RPMI8226 (cell line): Measurements from ENCODE around the gene MYOM1.

Source experiments
- DNase-seq: peaks from one replicate; pipeline ENCODE4 v3.0.0-alpha.2; 2015

The MYOM1 gene

DNA sequence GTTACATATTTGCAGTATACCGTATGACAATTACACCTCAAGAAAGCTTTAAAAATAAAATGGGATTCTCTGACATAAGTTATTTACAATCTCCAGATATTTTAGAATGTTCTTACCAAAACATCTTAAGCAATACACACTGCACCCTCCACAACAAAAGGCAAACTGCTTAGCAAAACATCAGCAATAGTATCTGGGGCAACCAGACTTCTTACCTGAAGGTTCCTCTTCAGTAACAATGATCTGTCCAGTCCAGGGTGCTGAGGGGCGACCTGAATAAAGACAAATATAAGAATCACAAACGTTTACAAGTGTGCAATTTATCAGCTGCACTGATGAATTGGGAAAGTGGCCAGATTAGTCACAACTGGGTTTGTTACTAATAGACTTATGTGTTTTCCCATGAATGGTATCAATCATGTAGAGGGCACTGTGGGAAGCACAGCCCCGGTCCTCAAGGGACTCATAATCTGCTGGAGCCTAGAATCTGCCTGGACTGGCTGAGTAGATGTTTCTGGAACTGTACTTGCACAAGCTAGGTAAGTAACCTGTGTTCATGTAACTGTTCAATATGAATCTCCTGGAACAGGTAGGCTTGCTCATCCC, 70.7 kb downstream of the MYOM1 start:
- no peak for DNase-seq

DNA sequence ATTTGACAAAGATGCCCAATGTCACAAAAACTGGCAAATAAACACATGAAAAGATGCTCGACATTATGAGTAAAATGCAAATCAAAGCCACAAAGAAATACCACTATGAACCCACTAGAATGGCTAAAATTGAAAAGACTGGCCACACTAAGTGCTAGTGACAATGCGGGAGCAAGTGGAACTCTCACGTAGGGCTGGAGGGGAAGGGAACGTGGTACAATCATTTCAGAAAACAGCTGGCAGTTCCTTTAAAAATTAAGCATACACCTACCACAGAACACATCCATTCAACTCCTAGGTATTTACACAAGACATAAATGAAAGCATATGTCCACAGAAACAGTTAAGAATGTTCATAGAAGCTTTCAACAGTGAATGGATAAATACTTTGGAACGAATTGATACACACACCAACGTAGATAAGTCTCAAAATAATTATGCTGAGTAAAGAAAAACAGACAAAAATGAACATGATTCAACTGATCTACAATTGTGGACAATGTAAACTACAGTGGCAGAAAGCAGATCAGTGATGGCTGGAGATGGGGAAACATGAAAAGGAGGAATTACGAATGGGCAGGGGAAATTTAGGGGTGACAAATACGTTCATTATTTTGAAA, 71.7 kb downstream of the MYOM1 start:
- no peak for DNase-seq

- DNase-seq = no peak
Measured at GRCh38 chr18:3140986-3141639, 78.7 kb downstream of the MYOM1 start.

DNA sequence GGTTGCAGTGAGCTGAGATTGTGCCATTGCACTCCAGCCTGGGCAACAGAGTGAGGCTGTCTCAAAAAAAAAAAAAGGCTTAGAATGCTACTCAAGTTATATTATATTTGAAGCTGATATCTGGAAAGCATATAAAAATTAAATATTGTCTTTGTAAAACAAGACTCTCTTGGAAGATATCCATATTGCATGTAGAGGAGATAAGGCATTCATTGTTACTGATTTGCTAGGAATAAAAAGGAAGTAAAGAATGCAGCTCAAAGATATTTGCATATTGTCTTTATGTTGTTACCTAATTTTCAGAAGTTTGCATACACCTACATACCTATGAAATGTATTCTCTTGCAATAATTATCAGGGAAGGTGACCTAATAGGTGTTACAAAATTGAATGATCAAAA, 79.4 kb downstream of the MYOM1 start:
- DNase-seq = no peak

GRCh38 chr18:3139406-3139805, 80.4 kb downstream of the MYOM1 start:
- DNase-seq = no peak

DNA sequence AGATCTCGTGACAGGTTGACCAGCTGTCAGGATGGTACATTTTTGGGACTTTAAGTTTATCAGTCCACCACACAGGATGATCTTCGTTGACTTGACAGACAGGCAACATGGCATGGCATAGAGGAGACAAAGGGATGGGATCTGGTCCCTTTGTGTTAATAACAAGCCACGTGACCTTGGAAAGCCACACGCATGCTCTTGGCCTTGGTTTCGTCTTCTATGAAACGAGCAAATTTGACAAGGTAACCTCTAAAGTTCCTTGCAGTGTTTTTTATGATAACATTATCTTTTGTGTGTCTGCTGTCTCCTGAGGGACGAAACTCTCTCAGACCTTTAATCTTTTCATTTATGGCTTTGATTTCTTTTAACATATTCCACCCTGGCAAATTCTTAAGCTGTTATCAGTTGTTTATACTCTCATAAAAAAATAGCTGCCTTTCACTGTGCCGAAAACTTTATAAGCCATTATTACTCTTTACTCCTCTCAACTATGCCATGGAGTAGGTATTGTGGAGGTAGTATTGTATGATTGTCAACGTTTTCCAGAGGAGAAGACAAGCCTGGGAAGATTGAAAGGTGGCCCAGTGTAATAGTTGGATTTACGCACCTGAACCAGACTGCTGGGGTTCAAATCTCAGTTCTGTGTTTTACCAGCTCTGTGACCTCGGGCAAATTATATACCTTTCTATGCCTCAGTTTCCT, 81.3 kb downstream of the MYOM1 start:
- no peak for DNase-seq

GRCh38 chr18:3135536-3135935, 84.2 kb downstream of the MYOM1 start:
- DNase-seq = no peak

DNA sequence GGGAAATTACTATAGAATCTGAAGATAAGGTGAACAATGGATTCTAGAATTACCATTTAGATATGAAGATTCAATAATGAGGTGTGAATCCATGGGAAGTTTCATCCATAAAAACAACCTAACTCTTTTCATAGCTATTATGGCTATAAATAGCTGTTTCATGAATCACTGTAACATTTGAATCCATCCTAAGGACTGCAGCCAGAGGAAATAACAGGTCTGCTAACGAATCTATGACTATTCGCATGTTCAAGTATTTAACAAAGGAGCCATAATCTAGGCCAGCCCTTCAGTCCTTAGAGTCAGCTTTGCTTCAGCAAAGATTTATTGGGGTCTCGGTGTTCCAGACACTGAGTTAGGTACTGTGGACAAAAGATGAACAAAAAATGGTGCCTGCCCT, 87.1 kb downstream of the MYOM1 start:
- no peak for DNase-seq

DNA sequence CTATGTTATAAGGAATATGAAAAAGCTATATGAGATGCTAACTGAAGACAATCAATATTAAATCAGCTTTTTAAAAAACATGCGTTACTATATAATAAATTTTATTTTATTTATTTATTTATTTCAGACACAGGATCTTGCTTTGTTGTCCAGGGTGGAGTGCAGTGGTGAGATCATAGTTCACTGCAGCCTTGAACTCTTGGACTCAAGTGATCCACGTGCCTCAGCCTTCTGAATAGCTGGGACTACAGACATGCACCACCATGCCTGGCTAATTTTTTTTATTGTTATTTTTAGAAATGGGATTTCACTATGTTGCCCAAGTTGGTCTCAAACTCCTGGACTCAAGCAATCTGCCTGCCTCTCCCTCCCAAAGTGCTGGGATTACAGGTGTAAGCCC, 89.4 kb downstream of the MYOM1 start:
- no peak for DNase-seq

- DNase-seq = peak; percentile 95
Measured at GRCh38 chr18:3129053-3129864, 90.5 kb downstream of the MYOM1 start.

DNA sequence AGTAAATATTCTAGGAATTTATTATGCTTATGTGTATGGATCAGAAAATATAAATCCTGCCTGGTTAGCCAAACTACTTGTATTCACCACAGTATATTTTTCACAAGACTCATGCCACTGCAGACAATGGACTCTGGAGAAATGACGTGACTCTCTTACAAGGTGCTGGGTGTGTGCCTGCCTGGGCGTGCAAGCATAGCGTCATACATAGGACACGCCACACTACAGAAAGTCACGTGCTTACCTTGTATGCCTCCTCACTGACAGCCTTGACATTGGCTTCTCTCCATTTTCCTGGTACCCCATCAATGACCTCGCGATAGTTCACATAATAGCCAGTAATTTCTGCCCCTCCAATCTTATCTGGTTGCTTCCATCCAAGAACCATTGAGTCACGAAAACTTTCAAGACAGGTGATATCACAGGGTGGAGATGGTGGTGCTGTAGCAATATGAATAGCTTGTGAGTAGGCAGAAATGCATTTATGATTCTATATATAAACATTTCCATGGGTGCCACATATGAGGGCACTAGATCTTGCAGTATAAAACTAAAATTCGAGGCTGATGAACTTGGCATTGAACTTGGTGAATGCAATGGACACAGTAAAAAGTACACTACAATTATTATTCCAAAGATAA, 93.2 kb downstream of the MYOM1 start:
- DNase-seq = no peak

- DNase-seq = no peak
Measured at GRCh38 chr18:3124822-3125221, 94.9 kb downstream of the MYOM1 start.

GRCh38 chr18:3122851-3123250, 96.9 kb downstream of the MYOM1 start:
- no peak for DNase-seq

GRCh38 chr18:3121259-3121658, 98.5 kb downstream of the MYOM1 start:
- DNase-seq = no peak

DNA sequence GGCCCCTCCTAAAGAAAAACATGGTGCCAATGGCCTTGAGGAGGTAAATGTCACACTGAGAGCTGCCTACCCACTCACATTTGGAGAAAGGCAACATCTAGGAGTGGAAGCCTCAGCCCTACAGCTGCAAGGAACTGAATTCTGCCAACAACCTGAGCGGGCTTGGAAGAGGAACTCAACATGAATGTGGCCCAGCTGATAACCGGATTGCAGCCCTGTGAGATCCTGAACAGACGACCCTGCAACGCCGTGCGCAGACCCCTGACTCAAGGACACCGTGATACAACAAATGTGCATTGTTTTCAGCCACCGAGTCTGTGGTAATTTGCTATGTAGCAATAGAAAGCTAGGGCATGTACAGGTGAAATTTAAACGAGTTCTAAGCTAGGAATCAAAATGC, 99.4 kb downstream of the MYOM1 start:
- DNase-seq = no peak

DNA sequence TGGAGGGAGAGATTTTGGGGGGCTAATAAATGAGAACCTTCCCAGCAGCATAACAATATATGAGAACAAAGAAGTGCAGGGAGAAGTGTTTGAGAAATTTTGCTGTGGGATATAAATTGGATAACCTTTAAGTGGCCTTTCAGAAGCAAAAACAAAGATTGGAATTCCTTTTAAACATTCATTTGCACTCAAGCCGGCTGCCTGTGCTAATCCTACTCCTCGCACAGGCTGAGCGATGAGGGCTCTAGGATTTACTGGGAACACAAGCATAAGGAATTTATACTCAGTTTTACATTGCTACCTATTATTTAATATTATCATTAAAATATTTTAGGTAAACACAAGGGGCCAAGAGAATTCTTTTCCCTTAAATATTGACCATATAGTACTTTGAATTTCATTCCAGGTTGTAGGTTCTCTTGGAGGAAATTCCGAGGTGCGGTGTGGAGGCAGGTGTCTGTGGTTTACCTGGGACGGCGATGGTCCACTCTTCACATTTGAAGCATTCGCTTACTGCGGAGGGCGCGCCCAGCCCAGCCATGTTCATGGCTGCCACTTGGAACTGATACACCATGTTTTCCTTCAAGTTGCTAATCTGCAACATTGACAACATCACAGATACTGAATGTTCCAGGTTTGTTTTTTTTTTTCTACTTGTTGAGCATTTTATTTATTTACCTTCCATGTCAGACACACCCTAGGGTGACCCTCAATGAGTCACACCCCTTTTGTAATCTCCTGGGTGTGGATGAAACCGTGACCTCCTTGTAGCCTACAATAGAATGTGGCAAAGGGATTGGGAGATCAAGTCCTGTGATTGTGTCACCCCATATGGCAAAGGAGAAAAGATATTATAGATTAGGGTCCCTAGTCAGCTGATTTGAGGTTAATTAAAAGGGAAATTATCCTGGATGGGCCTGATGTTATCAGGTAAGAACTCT, 100.1 kb downstream of the MYOM1 start:
- no peak for DNase-seq

DNA sequence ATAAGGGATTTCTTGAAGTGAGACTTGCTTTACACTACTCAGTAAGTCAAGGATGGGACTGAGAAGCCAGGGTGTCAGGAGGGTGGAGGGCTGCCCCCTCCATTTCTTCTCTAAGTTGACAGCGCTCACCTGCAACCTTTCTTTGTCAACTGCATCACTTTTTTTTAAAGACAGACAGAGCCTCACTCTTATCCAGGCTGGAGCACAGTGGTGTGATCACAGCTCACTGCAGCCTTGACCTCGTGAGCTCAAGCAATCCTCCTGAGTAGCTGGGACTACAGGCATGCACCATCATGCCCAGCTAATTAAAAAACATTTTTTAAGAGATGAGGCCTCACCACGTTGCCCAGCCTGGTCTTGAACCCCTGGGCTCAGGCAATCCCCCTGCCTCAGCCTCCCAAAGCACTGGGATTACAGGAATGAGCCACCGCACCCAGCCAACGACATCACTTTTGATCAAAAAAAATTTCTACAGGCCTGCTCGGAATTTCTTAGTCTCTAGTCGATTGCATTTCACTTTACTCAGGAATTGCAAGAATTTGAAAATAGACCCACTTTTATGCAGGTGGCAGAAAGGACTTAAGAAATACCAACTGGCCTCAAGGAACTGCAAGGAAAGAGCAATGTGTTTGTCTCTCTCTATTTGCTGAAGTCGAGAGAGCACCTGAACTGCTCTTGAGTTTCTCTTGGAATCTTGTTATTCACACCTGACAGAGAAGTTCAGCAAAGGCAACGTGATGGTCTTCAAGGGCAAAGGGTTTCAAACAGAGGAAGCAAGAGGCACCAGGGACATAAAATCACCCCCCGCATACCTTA, 101.4 kb downstream of the MYOM1 start:
- DNase-seq = no peak

DNA sequence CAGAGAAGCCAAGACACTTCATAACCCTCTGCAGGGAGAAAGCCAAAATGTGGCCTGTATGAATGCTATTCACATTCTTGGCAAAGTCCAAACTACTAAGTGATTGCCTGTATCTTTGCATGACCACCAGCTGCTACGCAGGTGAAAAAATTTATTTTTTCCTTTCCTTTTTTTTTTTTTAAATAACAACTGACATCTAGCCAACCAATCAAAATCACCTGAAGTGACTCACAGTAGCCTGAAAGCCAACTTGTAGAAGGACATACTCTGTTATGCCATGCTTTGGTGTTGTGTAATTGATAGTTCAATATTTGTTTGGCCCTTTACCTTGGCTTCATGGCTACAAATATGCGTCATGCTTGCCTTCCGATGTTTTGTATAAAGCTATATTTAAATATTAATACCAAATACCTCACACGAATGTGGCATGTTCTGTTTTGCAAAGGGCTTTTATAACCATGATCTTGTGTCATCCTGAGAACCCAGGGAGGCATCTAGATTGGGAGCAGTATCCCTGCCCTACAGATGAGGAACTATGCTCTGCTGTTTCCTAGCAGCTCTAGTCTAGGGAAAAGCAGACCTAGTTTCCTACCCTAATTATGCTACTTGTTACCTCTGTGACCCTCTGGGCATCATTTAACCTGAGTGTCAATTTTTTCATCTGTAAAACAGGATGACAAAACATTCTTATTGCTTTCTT, 102.1 kb downstream of the MYOM1 start:
- DNase-seq = no peak

- no peak for DNase-seq
Measured at GRCh38 chr18:3115447-3116030, 104.2 kb downstream of the MYOM1 start.
